AG09309 (cell line): Measurements from ENCODE around the gene EIF5A.
A peak's percentile ranks its signal among the peaks of the same experiment; 100 is the strongest.

Experiments
- DNase-seq: peaks from one replicate; pipeline ENCODE4 v3.0.0-alpha.2; 2010; ENCODE audit warnings: low read depth
- H3K4me3 ChIP-seq: 2 replicates; pipeline ENCODE4 v1.5.1; 2011; ENCODE audit warnings: mild to moderate bottlenecking, low read depth, low read length, moderate library complexity; ENCODE audit not compliant: control insufficient read depth
- CTCF ChIP-seq: IDR thresholded peaks from 2 replicates; pipeline ENCODE4 v1.5.1; 2011; ENCODE audit warnings: mild to moderate bottlenecking, low read depth, low read length, inconsistent platforms; ENCODE audit not compliant: insufficient read depth, control insufficient read depth; ENCODE audit errors: missing control alignments

Gene EIF5A

GRCh38 chr17:7293816-7294613, 13.4 kb upstream of the EIF5A start:
- TF ChIP-seq CTCF: no peak
- no peak for DNase-seq
- no peak overlapping the region for H3K4me3 ChIP-seq

DNA sequence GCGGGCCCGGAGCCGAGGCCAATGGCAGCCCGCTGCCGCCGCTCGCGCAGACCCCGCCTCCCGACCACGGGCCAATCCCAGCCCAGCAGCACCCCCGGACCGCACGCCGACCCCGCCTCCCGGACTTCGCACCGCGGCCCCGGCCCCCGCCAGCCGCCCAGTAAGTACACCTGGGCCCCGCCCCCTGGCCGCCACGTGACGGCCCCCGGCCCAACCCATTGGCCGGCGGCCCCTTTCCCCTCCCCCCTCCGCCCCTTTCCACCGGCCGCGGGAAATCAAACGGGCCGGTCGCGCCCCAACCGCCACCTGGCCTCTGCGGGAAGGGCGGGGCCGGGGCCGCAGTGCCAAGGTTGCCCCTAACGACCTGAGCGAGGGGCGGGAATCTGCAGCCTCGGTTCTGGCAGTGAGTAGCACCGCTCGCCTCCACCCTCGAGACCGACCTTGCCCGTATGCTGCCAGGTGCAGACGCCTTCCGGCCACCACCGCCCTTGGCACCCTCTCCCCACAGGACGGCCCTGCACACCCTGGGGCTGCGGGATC, 12.7 kb upstream of the EIF5A start, which contains the start of gene YBX2:
Gene YBX2 (minus strand): TSS at position 26 of the 540 bp plus-strand sequence. CDS start 139 bp downstream, outside the sequence.
- DNase-seq: no peak
- peak within 1 kb of the TSS; percentile 21 for H3K4me3 ChIP-seq
- TF ChIP-seq CTCF: no peak

DNA sequence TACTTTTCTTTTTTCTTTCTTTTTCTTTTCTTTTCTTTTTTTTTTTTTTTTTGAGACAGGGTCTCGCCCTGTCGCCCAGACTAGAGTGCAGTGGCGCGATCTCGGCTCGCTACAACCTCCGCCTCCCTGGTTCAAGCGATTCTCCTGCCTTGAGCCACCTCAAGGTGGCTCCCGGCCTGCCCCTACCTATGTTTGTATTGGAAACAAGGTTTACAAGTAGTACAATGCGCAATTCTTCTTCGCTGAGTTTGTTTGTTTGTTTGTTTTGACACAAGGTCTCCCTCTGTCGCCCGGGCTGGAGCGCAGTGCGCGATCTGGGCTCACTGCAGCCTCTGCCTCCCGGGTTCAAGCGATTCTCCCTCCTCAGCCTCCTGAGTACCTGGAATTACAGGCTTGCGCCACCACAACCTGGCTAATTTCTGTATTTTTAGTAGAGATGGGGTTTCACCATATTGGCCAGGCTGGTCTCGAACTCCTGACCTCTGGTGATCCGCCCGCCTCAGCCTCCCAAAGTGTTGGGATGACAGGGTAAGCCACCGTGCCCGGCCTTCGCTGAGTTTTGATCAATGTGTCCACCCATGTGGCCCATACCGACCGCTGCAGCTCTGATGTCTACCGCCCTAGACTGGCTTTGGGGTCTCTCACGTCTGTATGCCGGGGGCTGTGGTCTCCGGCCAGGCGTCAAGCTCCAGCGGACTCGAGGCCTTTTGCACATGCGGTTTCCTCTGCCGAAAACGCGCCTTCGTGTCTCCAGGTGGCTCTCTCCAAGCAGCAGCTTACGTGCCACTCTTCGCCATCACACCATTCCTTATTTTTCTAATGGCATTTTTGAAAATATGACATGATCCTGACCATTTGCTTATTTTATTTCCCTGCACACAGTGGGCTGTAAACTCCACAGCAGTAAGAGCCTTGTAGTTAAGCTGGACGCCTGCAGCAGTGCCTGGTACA, 11.9 kb upstream of the EIF5A start:
- H3K4me3 ChIP-seq: peak overlapping the region; percentile 21; the same call in 1 of the 2 replicates
- no peak for DNase-seq
- TF ChIP-seq CTCF: no peak

DNA sequence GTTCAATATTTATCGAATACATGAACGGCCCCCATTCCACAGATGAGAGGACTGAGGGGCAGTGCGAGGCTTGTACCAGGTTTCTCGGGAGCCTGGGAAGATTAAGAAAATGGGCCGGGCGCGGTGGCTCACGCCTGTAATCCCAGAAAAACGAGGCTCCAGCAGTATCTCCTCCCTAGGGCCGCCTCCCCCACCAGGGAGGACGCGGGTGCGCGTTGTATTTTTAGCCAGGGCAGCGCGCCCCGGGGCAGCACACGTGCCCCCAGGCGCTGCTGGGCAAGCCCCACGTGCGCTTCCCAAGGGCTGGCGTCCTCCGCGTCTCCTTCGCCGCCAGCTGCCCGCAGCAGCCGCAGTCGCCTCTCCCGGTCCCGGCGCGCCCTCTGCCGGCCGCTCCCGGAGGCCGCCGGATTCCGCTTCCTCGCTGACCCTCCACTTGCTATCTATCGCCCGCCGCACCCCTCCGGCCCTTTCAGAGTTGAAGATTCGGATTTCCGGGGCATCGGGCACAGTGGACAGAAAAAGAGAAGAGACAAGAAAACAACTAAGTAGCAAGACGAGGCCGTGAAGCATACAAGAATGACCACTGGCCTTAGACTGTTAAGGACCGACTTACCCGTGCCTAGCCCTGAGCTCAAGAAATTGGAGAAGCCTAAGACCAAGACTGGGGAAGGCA, 11.1 kb upstream of the EIF5A start:
- no peak overlapping the region; the same call in 1 of the 2 replicates for H3K4me3 ChIP-seq
- no peak for DNase-seq
- peak; percentile 79 for TF ChIP-seq CTCF

DNA sequence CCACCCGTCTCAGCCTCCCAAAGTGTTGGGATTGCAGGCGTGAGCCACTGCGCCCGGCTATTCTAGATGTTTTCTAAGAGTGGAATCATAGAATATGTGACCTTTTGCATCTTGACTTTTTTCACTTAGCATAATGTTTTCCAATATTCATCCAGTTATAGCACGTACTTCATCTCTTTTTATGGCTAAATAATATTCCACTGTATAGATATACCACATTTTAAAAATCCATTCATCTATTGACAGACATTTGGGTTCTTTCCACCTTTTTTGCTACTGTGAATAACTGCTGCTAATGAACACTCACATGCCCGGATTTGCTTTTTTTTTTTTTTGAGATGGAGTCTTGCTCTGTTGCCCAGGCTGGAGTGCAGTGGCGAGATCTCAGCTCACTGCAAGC, 3.2 kb upstream of the EIF5A start:
- DNase-seq: no peak
- H3K4me3 ChIP-seq: no peak overlapping the region
- no peak for TF ChIP-seq CTCF
